Measurements from ENCODE around the gene CHL1.

The CHL1 gene

DNA sequence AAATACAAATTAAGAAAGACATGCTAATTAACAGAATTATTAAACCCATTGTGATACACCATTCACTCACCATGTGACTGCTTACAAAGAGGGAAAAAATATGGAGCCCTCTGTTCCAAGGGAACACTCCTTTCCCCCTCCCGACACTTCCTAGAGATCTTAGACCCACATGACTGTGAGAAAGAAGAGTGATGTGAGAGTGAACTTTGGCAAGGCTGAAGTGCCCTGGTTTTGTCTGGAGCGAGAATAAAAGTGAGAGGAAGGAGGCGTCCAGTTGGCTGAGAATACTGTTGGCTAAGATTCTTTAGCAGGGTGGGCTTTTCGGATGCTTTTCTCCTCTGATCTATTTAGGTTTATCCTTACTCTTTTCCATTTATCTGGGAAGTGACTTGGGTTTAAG lies 14.1 kb downstream of the CHL1 start:
- DNase-seq (ENCODE audit: low read depth): no peak
- no peak overlapping the region for H3K4me3 ChIP-seq (ENCODE audit: low read depth, low read length)

DNA sequence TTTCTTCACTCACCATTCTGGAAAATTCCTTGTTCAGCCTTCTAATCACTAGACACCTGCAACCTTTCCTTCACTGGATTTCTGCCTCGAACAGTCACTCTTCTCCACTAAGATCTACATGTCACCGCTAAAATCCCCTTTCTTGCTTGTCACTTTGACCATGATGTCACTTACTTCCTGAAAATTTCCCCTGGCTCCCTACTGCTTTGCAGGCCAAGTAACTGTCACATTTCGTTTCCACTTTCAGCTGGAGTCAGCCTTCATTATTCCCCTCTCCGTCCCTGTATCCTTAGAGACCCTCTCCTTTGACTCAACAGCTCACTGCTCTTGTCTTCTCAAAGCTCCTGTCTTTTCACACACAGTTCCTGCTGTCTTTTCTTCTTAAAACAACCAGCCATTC lies 15.9 kb downstream of the CHL1 start:
- DNase-seq (ENCODE audit: low read depth): no peak
- H3K4me3 ChIP-seq (ENCODE audit: low read depth, low read length): no peak overlapping the region

DNA sequence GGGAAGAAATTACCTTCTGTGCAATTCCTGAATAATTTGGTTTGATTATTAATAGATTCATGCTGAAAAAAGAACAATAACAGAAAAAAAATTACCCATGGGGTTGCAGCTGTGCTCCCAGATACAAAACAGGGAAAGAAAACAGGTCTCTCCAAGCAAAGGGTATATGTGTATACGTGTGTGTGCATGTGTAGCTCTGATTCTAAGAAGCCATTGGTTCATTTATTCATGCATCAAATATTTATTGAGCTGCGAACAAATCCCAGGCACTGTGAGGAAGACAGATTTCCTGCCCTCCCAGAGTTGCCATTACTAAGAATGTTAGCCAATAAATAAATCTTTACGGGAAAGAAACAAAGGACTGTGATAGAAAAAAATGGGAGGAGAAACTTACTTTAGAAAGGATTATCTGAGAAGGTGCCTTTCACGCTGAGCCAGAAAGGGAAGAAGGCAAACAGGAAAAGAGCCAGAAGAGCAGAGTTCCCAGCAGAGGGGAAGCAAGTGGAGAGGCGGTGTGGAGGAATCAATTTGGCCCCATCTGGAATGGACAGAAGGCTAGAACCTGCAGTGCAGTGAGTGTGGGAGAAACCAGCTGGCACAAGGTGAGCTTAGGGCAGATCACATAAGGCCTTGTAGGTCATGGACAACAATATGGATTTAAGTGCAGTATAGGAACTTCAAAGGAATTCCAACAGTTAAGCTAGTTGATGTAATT lies 20.7 kb downstream of the CHL1 start:
- no peak overlapping the region for H3K4me3 ChIP-seq (ENCODE audit: low read depth, low read length)

DNA sequence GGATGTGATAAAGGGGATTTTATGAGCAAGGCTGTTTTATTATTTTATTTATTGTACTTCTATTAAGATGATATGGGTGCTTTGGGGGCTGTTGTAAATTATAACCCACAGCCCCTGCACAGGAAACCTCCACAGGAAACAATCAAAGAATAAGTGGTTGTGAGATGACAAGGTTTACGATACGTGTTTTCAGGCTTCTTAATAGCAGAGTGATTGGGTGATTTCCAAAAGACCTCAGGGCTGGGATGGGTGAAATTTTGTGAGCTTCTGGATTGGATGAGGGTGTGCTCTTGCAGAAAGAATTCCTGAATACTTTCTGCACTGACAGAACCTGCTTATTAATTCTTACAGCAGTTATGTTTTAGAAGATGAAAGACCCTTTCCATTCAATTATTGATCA lies 21.4 kb downstream of the CHL1 start:
- no peak for DNase-seq (ENCODE audit: low read depth)
- no peak overlapping the region for H3K4me3 ChIP-seq (ENCODE audit: low read depth, low read length)

More for the DNA sequence above, 20.7 kb downstream of the CHL1 start:
- no peak for DNase-seq (ENCODE audit: low read depth)

DNA sequence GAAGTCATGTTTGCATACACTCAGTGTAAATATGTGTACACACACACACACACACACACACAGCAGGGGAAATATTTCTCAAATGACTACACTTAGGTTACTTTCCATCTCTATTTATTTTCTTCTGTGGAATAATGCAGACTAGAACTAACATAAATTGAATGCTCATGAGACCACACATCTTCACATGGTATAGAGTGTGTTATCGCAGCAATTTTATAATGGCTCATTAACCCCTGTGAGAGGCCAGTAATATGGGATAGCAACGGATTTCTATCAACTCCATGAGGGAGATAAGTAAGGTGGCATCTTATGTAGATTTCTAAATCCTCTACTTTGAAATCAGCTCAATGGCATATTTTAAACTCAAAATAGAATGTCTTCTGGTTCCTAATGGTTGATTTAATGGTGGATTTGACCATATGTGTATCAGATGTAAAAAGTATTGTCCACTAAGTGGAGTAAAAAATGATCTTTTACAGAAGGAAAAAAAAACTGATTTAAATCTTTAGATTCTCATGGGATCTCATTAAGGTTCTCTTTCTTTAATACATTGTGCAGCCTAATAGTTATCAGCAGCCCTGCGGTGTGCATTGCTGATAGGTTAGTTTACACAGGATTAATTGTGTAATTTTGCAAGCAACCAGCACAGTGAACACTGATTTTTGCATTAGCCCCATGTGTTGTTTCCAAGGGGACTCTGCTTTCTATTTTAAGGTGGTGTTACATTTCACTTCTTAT lies 32.0 kb downstream of the CHL1 start:
- DNase-seq (ENCODE audit: low read depth): no peak
- no peak overlapping the region for H3K4me3 ChIP-seq (ENCODE audit: low read depth, low read length)

DNA sequence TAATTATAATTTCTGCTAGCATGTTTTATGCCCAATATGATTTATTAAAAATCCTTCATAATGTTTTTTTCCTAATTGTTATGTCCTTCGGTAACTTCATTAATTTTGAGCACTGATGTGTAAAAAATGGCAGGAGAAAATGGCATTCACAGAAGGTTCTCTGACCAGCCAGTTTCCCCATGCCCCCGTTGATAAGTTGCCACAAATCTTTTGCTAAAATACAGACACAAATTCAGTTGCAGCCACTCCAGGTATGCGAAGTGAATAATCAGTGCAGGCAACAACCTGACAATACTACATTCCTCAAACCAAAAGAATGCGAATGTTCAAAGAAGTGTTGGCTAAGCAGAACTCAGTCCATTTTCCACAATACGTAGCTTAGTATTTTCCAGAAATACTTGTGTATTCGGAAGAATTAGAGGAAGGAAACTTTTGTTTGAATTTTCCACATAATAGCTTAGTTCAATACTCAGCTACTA lies 32.7 kb downstream of the CHL1 start:
- H3K4me3 ChIP-seq (ENCODE audit: low read depth, low read length): no peak overlapping the region
- DNase-seq (ENCODE audit: low read depth): no peak

DNA sequence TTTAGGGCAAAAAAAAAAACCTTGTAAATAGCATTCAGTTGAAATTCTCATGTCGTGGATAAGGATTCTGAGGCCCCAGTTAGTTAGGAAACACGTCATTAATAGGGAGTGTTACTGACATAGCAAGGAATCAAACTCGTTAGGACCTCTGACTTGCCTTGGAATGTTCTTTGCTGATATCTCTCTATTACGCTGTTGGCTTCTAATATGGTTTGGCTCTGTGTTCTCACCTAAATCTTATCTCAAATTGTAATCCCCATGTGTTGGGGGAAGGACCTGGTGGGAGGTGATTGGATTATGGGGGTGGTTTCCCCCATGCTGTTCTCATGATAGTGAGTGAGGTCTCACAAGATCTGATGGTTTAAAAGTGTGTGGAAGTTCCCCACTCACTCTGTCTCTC lies 40.3 kb downstream of the CHL1 start:
- H3K4me3 ChIP-seq (ENCODE audit: low read depth, low read length): no peak overlapping the region
- no peak for DNase-seq (ENCODE audit: low read depth)

DNA sequence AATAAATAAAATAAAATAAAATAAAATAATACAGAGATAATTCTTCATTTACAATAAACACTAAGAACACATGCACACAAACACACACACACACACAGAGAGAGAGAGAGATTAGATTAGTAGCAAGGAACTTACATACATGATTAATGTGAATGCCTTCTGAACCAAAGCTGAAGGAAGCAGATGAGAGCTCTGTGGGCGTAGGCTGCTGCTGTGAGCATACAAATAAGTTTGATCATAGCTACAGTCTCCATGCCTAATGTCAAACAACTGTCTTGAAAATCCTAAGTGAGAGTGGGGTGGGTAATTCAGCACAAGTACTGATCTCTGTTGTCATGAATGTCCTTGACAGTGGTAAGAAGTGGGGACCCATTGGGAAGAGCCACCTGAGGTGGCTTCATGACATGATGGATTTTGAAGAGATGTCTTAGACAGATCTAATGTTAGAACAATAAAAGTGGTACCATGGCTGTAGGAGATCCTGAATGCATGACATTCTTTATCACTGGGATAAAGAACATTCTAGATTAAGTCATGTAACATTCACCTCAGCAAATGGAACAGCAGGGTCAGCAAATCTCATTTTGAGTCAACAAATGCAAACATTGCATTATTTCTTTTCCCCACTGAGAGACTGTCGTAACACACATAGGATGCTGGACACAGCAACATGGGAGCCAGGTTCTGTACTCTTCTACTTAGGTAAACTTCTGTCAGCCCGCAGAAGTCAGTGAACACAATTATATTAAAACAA lies 46.2 kb downstream of the CHL1 start:
- no peak for DNase-seq (ENCODE audit: low read depth)
- H3K4me3 ChIP-seq (ENCODE audit: low read depth, low read length): no peak overlapping the region

DNA sequence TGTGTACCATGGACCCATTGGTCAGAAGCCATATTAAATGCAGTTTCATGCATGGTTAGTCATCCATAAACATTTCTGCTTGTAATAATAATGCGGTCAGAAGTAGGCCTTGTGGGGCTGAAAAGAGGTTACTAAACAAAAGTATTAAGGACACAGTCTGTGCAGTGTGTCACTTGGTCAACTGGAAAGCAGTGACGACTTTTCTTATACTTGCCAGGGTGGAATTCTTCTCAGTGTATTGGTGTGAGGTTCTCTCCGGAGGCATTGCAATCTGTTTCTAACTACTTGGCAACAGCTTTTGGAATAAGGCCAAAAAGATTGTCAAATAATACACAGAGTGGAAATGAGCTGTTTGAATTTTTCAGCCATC lies 46.8 kb downstream of the CHL1 start:
- DNase-seq (ENCODE audit: low read depth): peak; percentile 21
- H3K4me3 ChIP-seq (ENCODE audit: low read depth, low read length): no peak overlapping the region

DNA sequence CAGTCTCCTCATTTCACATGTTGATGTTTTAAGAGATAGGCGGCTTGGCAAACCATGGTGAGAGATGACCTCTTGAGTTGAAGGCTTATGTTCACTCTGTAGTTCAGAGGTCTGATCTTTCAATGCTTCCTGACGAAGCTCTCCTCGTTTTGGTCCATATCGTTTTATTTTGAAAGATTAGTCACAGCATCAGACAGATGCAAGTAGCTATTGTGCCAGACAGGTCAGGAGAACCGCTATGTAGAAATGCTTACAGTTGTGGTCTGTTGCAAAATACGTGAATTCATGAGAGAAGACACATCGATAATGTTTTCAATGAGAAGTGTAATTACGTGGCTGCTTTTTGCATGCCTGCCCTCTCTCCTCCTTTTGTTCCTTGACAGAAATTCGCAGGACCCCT lies 47.5 kb downstream of the CHL1 start:
- DNase-seq (ENCODE audit: low read depth): no peak
- H3K4me3 ChIP-seq (ENCODE audit: low read depth, low read length): no peak overlapping the region

DNA sequence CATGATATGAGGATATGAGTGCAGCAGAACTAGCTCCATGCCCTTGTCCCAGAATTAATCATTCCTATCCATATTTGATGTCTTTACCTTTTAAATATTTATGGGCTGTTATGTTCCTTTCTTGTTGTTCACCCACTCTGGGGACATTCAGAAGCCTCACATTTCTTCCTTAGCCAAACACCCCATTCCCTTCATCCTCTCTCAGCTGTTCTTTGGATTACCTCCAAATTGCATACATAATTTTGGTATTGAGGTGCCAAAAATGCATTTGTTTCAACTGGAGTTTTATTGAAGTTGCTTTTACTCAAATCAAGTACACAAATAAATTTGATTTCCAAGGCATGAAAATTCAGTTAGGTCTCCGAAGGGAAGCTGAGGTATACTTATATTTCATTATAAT lies 51.4 kb downstream of the CHL1 start:
- H3K4me3 ChIP-seq (ENCODE audit: low read depth, low read length): no peak overlapping the region
- DNase-seq (ENCODE audit: low read depth): no peak

DNA sequence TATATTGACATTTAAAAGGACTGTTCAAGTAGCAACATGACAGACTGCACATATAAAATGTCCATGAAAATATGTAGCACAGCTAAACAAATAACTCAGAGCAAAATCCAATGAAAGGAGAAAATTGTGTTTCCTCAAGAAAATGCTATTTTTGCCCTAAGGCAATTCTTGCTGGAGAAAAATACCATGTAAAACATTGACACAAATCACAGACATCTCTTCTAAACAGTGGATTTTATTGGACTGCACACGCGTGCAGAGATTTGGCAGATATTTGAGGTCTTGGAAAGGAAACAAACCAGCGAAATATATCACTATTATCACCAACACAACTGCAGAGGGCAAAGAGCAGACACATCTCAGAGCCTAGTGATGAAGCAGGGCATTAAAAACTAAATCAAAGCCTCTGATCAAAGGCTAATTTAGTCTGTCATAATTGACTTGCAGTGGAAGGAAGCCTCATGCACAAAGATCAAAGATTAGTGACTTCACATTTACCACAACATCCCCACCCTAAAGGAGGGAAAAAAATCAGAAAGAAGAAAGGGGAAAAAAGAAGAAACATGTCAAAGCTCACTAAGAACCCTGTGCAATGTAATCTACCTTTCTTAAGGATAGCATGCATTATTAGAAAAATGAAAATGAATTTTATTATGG lies 52.4 kb downstream of the CHL1 start:
- no peak for DNase-seq (ENCODE audit: low read depth)
- H3K4me3 ChIP-seq (ENCODE audit: low read depth, low read length): no peak overlapping the region

DNA sequence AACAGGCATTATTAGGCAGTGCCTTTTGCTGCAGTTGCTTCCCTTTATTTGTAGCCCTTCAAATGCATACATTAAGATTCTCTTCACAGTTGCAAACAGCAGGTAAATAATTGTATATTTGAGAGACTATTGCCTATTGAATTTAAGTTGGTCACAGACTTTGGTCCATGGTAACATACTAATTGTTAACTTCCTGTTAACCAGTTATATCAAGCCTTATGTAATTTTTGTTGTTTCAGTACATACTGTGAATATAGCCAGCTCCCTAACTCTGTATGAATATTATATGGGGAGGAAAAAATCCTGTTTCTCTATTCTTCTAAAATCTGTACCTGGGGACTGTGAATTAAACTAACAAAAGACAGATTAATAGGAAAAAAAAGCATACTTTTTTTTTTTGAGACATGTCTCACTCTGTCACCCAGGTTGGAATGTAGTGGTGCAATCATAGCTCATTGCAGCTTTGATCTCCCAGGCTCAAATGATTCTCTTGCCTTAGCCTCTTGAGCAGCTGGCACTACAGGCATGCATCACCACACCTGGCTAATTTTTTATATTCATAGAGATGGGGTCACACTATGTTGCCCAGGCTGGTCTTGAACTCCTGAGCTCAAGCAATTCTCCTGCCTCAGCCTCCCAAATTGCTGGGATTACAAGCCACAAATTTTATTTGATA lies 53.2 kb downstream of the CHL1 start:
- no peak for DNase-seq (ENCODE audit: low read depth)
- no peak overlapping the region for H3K4me3 ChIP-seq (ENCODE audit: low read depth, low read length)

DNA sequence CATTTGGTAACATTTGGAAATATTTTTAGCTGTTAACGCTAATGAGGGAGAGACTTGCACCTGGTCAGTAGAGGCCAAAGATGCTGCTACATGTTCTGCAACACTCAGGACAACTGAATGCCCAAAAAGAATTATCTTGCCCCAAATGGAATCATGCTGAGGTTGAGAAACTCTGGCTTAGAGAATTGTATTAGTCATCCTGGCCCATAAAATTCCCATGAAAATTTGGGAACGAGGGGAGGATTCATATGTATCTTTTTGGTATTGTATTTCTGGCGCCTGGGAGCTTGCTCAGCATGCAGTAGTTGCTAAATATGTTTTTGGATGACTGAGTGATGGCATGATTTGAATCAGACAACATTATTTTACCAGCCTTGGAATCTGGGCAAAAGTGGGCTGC lies 59.9 kb downstream of the CHL1 start:
- no peak overlapping the region for H3K4me3 ChIP-seq (ENCODE audit: low read depth, low read length)
- DNase-seq (ENCODE audit: low read depth): no peak

DNA sequence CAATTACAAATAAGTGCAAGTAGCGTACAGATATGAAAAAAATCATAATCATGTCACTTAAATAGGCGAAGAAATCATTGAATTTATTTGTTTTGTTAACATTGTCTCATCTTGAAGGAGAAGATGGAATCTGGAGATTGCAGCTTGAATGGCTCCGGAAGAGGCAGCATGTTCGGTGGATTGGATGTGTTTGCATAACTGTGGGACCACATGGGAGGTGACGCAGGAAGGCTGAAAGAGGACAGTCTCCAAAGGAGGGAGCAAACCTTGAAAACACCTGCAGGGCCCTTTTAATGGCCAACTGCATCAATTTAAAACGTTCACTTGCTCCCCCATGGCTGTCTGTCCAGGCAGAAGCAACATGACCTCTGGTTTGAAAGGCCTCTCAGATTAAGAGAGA lies 61.3 kb downstream of the CHL1 start:
- no peak for DNase-seq (ENCODE audit: low read depth)
- H3K4me3 ChIP-seq (ENCODE audit: low read depth, low read length): no peak overlapping the region

DNA sequence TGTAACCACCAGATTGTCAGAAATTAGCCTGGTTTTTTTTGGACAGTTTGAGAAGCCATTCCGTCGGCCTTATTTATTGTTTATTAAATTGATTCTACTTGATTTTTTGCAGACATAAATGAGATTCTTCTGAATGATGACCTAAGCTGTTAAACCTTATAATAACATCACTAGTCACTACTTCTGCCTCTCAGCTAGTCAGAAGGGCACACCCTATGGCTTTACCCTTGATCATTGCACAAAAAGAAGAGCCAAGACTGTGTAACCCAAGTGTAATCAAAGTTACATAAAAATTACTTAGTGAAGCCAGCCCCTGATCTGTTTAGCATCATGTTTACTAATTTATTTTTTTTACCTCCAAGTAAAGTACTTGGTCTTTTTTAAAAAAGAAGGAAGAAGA lies 64.3 kb downstream of the CHL1 start:
- no peak overlapping the region for H3K4me3 ChIP-seq (ENCODE audit: low read depth, low read length)
- no peak for DNase-seq (ENCODE audit: low read depth)

DNA sequence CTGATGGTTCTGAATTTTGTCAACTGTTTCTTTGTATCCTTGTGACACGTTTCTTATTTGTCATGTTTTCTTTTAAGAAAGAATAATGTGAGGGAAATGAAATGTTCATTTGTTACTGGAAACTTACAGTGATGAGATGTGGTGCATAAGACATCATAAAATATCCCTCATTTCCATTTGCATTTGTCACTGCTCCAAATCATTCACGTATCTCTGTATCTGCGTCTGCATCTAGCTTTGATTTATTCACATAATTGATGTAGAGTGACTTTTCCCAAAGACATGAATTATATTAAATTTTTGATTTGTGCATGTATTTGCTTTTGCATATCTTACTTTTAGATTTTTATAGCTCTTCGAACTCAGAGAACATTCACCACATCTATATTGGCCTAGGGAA lies 66.8 kb downstream of the CHL1 start:
- DNase-seq (ENCODE audit: low read depth): no peak
- H3K4me3 ChIP-seq (ENCODE audit: low read depth, low read length): no peak overlapping the region

DNA sequence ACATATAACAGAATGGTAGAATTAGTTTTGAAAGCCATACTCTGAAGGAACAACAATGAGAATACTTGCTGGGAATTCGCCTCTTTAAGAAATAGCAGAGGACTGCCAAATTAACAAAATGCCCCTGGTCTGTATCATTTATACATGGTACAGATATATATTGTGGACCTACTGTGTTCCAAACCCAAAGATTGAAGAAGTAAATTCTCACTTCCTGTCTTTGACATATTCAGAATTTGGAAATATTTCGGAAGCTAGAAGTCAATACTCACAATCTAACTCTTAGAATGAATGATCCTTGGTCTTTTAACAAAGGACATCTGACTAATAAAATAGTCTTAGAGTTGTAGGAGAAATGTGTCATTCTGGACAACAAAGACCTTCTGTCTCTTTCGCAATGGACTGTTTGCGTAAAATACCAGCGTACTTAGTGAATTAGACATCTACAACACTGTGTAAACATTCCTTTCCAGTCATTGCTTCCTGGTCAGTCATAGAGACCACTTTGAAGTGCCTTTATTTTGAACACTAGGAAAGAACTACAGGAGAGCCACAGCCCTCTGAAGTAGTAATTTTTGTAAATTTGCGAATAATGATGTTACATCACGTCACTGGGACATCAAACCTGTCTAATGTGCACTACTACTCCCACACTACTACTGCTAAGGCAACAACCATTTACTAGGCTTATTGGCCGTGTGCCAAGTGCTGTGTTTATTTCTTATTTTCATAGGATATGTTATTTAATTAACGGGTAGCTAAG lies 68.0 kb downstream of the CHL1 start:
- DNase-seq (ENCODE audit: low read depth): peak; percentile 66
- no peak overlapping the region for H3K4me3 ChIP-seq (ENCODE audit: low read depth, low read length)

DNA sequence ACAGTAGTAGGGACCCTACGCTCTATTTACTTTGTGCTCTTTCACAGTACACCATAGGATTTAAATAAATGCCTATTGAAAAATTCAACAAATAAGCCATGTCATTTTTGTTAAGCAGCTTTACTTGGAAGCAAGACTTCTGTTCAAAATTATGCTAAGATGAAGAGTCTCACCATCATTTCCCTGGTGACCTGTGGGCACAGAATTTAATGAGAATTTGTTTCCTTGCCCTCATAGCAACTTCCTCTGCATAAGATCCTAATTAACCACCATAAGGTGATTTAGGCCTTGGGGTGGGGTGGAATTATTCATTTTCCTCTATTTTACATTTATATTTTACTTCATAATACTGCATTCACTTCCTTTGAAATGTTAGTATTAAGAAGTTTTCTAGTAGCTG lies 70.5 kb downstream of the CHL1 start:
- H3K4me3 ChIP-seq (ENCODE audit: low read depth, low read length): no peak overlapping the region
- no peak for DNase-seq (ENCODE audit: low read depth)

Data from skeletal muscle cell (primary cell).